Neuronal stem cell (in vitro differentiated cells): ENCODE data around the gene BICD1.

ENCODE experiments used
- DNase-seq: peaks from one replicate; pipeline ENCODE4 v3.0.0-alpha.2; 2013; ENCODE audit warnings: low spot score
- H2AFZ ChIP-seq: one replicate; pipeline ENCODE4 v1.6.1; 2013; ENCODE audit warnings: mild to moderate bottlenecking, low read length, inconsistent platforms
- H2AK5ac ChIP-seq: 2 replicates; pipeline ENCODE4 v1.6.1; 2013; ENCODE audit warnings: low read depth, mild to moderate bottlenecking, inconsistent platforms, low read length, moderate library complexity, mixed read lengths
- H2BK120ac ChIP-seq: 2 replicates; pipeline ENCODE4 v1.6.1; 2013; ENCODE audit warnings: low read depth, mild to moderate bottlenecking, inconsistent platforms, low read length, moderate library complexity, mixed read lengths
- H2BK12ac ChIP-seq: one replicate; pipeline ENCODE4 v1.6.1; 2013; ENCODE audit warnings: low read length, inconsistent platforms
- H2BK15ac ChIP-seq: 2 replicates; pipeline ENCODE4 v1.6.1; 2013; ENCODE audit warnings: mild to moderate bottlenecking, low read length, inconsistent platforms, mixed read lengths
- H2BK5ac ChIP-seq: one replicate; pipeline ENCODE4 v1.6.1; 2013; ENCODE audit warnings: inconsistent platforms, mild to moderate bottlenecking, low read length, moderate library complexity
- H3K14ac ChIP-seq: one replicate; pipeline ENCODE4 v1.6.1; 2013; ENCODE audit warnings: low read length, inconsistent platforms
- H3K18ac ChIP-seq: 2 replicates; pipeline ENCODE4 v1.6.1; 2013; ENCODE audit warnings: low read length, inconsistent platforms
- H3K23ac ChIP-seq: 2 replicates; pipeline ENCODE4 v1.6.1; 2013; ENCODE audit warnings: low read depth, mild to moderate bottlenecking, mixed read lengths, low read length, inconsistent platforms; ENCODE audit not compliant: poor library complexity
- H3K27ac ChIP-seq: replicated peaks from 3 replicates; pipeline ENCODE4 v1.5.1; 2013; ENCODE audit warnings: low read length, inconsistent platforms
- H3K27me3 ChIP-seq, 3 experiments: 2 replicates each; pipeline ENCODE4 v1.6.1; 2013; ENCODE audit warnings: low read length in 3 of 3, mild to moderate bottlenecking in 2 of 3, inconsistent platforms in 1 of 3, low read depth in 1 of 3, mixed read lengths in 1 of 3, moderate library complexity in 1 of 3; ENCODE audit not compliant: control insufficient read depth in 3 of 3, insufficient read depth in 3 of 3
- H3K36me3 ChIP-seq, 2 donors: replicated peaks in 1 of 2; 2 replicates each; pipeline ENCODE4 v1.6.1; 2013; ENCODE audit warnings: low read length in 2 of 2; ENCODE audit not compliant: control insufficient read depth in 2 of 2, insufficient read depth in 2 of 2
- H3K4ac ChIP-seq: 2 replicates; pipeline ENCODE4 v1.6.1; 2013; ENCODE audit warnings: inconsistent platforms, mild to moderate bottlenecking, low read length, moderate library complexity
- H3K4me1 ChIP-seq, 2 donors: 1 replicate in 1 of 2; 2 replicates in 1 of 2; pipeline ENCODE4 v1.6.1; 2013; ENCODE audit warnings: low read length in 2 of 2, low read depth in 1 of 2; ENCODE audit not compliant: control insufficient read depth in 2 of 2, insufficient read depth in 1 of 2
- H3K4me2 ChIP-seq: one replicate; pipeline ENCODE4 v1.6.1; 2013; ENCODE audit warnings: mild to moderate bottlenecking, low read length, inconsistent platforms; ENCODE audit not compliant: insufficient read depth, poor library complexity, severe bottlenecking
- H3K4me3 ChIP-seq, 2 donors: 2 replicates each; pipeline ENCODE4 v1.5.1; 2013; ENCODE audit warnings: low read length in 2 of 2, mild to moderate bottlenecking in 2 of 2, inconsistent platforms in 1 of 2, moderate library complexity in 1 of 2
- H3K79me1 ChIP-seq: one replicate; pipeline ENCODE4 v1.6.1; 2013; ENCODE audit warnings: low read depth, mild to moderate bottlenecking, inconsistent platforms, low read length, moderate library complexity
- H3K9ac ChIP-seq: one replicate; pipeline ENCODE4 v1.6.1; 2013; ENCODE audit warnings: mild to moderate bottlenecking, low read depth, low read length, inconsistent platforms; ENCODE audit not compliant: poor library complexity
- H3K9me3 ChIP-seq, 2 donors: replicated peaks in 1 of 2; 2 replicates each; pipeline versions ENCODE3 to v1.6.1; 2013; ENCODE audit warnings: low read length in 2 of 2, mild to moderate bottlenecking in 2 of 2, inconsistent platforms in 1 of 2, low read depth in 1 of 2, mixed read lengths in 1 of 2, moderate library complexity in 1 of 2; ENCODE audit not compliant: control insufficient read depth in 2 of 2, insufficient read depth in 1 of 2
- H4K8ac ChIP-seq: one replicate; pipeline ENCODE4 v1.6.1; 2013; ENCODE audit warnings: low read depth, mild to moderate bottlenecking, inconsistent platforms, low read length, moderate library complexity
- H4K91ac ChIP-seq: one replicate; pipeline ENCODE4 v1.6.1; 2013; ENCODE audit warnings: low read length, low read depth, mild to moderate bottlenecking, inconsistent platforms; ENCODE audit not compliant: poor library complexity
- WGBS, 2 donors: extraction: QIAGEN DNeasy Blood & Tissue Kit; methylation state at CpG; one replicate each; pipeline ENCODE4 v1.1.7; 2013; ENCODE audit warnings: missing lambda C conversion rate in 2 of 2, mixed read lengths in 1 of 2; ENCODE audit not compliant: insufficient read length in 2 of 2, insufficient replicate concordance in 1 of 2; ENCODE audit errors: extremely low coverage in 2 of 2; 5-methylcytosine and 5-hydroxymethylcytosine counted together

The BICD1 gene

DNA sequence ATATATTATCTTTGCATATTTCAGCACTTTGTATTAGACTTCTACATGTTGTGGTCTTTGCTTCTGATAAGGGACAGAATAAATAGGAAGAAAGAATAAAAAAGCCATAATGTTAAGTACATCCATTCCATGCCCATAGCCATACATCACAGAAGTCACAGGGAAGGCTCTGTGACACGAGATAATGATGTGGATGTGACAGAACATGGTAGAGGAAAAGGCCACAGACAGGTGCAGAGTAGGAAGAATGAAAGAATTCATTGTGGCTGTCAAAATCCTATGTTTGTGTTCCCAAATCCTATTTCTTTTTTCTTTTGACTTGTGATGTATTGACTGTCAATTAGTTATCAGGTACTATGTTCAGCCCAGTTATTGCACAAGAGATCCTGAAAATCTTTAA, 38.4 kb downstream of the BICD1 start:
- WGBS, 2 donors = no CpG with 5 or more reads among the region's 1 CpG
- H2BK5ac ChIP-seq = no peak overlapping the region
- H3K23ac ChIP-seq = no peak overlapping the region
- no peaks in the 10 kb centered on the region for H3K36me3 ChIP-seq
- no peak overlapping the region for H3K4ac ChIP-seq
- no peak overlapping the region for H2BK12ac ChIP-seq
- H3K9ac ChIP-seq = no peak overlapping the region
- no peak overlapping the region for H2BK15ac ChIP-seq
- no peak overlapping the region for H3K18ac ChIP-seq
- no peaks in the 10 kb centered on the region for H3K9me3 ChIP-seq
- H2BK120ac ChIP-seq = no peak overlapping the region
- H3K4me2 ChIP-seq = no peak overlapping the region
- no peak overlapping the region for H3K27ac ChIP-seq
- DNase-seq = no peak
- no peak overlapping the region for H4K8ac ChIP-seq
- no peak overlapping the region for H2AFZ ChIP-seq
- no peaks in the 10 kb centered on the region for H3K27me3 ChIP-seq
- H3K4me3 ChIP-seq = no peak overlapping the region
- no peak overlapping the region for H2AK5ac ChIP-seq
- H3K4me1 ChIP-seq = peaks cover 3 to 13% of the 10 kb centered on the region in 2 donors
- H3K79me1 ChIP-seq = peaks cover 2% of the 10 kb centered on the region
- H4K91ac ChIP-seq = no peak overlapping the region
- no peak overlapping the region for H3K14ac ChIP-seq

- Histone ChIP-seq H2AK5ac (no peak overlapping the region), H3K9me3 (no peaks in the 10 kb centered on the region), H2BK5ac (no peak overlapping the region), H2BK15ac (no peak overlapping the region), H3K4me2 (no peak overlapping the region), H3K14ac (no peak overlapping the region), H2AFZ (no peak overlapping the region), H2BK120ac (no peak overlapping the region), H3K4ac (no peak overlapping the region), H3K4me3 (no peak overlapping the region), H3K27ac (no peak overlapping the region), H3K4me1 (peaks cover 3 to 7% of the 10 kb centered on the region in 2 donors), H3K23ac (no peak overlapping the region), H3K18ac (no peak overlapping the region), H4K91ac (no peak overlapping the region), H3K79me1 (peaks cover 2% of the 10 kb centered on the region), H3K9ac (no peak overlapping the region), H3K36me3 (no peaks in the 10 kb centered on the region), H3K27me3 (no peaks in the 10 kb centered on the region), H4K8ac (no peak overlapping the region), H2BK12ac (no peak overlapping the region)
- DNase-seq = no peak
- WGBS, 2 donors = no CpG with 5 or more reads among the region's 5 CpGs
Measured at GRCh38 chr12:32146074-32146873, 39.6 kb downstream of the BICD1 start.

- Histone ChIP-seq H4K91ac (no peak overlapping the region), H3K4me1 (peaks cover 1 to 4% of the 10 kb centered on the region in 2 donors), H3K23ac (no peak overlapping the region), H2BK15ac (no peak overlapping the region), H3K4ac (no peak overlapping the region), H4K8ac (no peak overlapping the region), H3K27me3 (no peaks in the 10 kb centered on the region), H3K9ac (no peak overlapping the region), H2AFZ (no peak overlapping the region), H3K79me1 (no peaks in the 10 kb centered on the region), H2AK5ac (no peak overlapping the region), H3K27ac (no peak overlapping the region), H3K4me3 (no peak overlapping the region), H2BK120ac (no peak overlapping the region), H3K18ac (no peak overlapping the region), H2BK5ac (no peak overlapping the region), H3K14ac (no peak overlapping the region), H3K36me3 (no peaks in the 10 kb centered on the region), H2BK12ac (no peak overlapping the region), H3K4me2 (no peak overlapping the region), H3K9me3 (no peaks in the 10 kb centered on the region)
- WGBS, 2 donors = no CpG with 5 or more reads among the region's 4 CpGs
- DNase-seq = no peak
Measured at GRCh38 chr12:32148372-32148771, 41.7 kb downstream of the BICD1 start.

- Histone ChIP-seq H2BK12ac (no peak overlapping the region), H3K9me3 (no peaks in the 10 kb centered on the region), H3K27me3 (no peaks in the 10 kb centered on the region), H3K4me2 (no peak overlapping the region), H3K4ac (no peak overlapping the region), H4K8ac (no peak overlapping the region), H3K79me1 (no peaks in the 10 kb centered on the region), H2AFZ (no peak overlapping the region), H3K23ac (no peak overlapping the region), H3K4me1 (peaks cover 4 to 5% of the 10 kb centered on the region in 2 donors), H3K36me3 (no peaks in the 10 kb centered on the region), H2BK120ac (no peak overlapping the region), H3K18ac (no peak overlapping the region), H3K4me3 (no peak overlapping the region), H2BK15ac (no peak overlapping the region), H3K9ac (no peak overlapping the region), H2AK5ac (no peak overlapping the region), H4K91ac (no peak overlapping the region), H3K27ac (no peak overlapping the region), H2BK5ac (no peak overlapping the region), H3K14ac (no peak overlapping the region)
- DNase-seq = no peak
Measured at GRCh38 chr12:32149489-32149888, 42.8 kb downstream of the BICD1 start.
